Epidermal melanocyte (primary cell): ENCODE results near the gene PET100.

Experiments
- DNase-seq: peaks from one replicate; pipeline ENCODE4 v3.0.0; 2011; ENCODE audit warnings: low spot score; ENCODE audit not compliant: insufficient read length

PET100 gene

GRCh38 chr19:7629347-7630054 lies at the start of gene PET100, which contains the start of gene XAB2:
PET100 (plus strand) TSS chr19:7629793; CDS start chr19:7629834, 41 bp downstream.
XAB2 (minus strand) TSS chr19:7629545; CDS start chr19:7629527, 18 bp downstream.
- peak; percentile 100 for DNase-seq

GRCh38 chr19:7582446-7582845 lies 47.1 kb upstream of the PET100 start:
- no peak for DNase-seq

- DNase-seq = no peak
These were observed 39.8 kb upstream of the PET100 start for GRCh38 chr19:7589822-7590221.

GRCh38 chr19:7590256-7590655 lies 39.3 kb upstream of the PET100 start:
- DNase-seq = no peak

- no peak for DNase-seq
These were observed 34.0 kb upstream of the PET100 start, which contains the start of gene CAMSAP3 for GRCh38 chr19:7595466-7596133. CAMSAP3 (plus strand) TSS chr19:7595863; CDS start chr19:7596003, 140 bp downstream.

- DNase-seq = no peak
These were observed 33.2 kb upstream of the PET100 start for GRCh38 chr19:7596211-7596937.

- no peak for DNase-seq
These were observed 31.9 kb upstream of the PET100 start for GRCh38 chr19:7597689-7598088.

GRCh38 chr19:7598180-7598579 lies 31.4 kb upstream of the PET100 start:
- DNase-seq = no peak

GRCh38 chr19:7600721-7601120 lies 28.9 kb upstream of the PET100 start:
- no peak for DNase-seq

GRCh38 chr19:7602240-7602934 lies 27.2 kb upstream of the PET100 start:
- no peak for DNase-seq

- no peak for DNase-seq
These were observed 26.6 kb upstream of the PET100 start for GRCh38 chr19:7602935-7603497.

- DNase-seq = no peak
These were observed 25.7 kb upstream of the PET100 start for GRCh38 chr19:7603919-7604318.

GRCh38 chr19:7605490-7606222 lies 23.9 kb upstream of the PET100 start:
- no peak for DNase-seq

GRCh38 chr19:7606289-7606688 lies 23.3 kb upstream of the PET100 start:
- DNase-seq = no peak

GRCh38 chr19:7607212-7607873 lies 22.2 kb upstream of the PET100 start:
- DNase-seq = no peak

- DNase-seq = no peak
These were observed 21.6 kb upstream of the PET100 start for GRCh38 chr19:7607874-7608560.

GRCh38 chr19:7610491-7611240 lies 18.9 kb upstream of the PET100 start:
- DNase-seq = no peak

GRCh38 chr19:7611541-7612279 lies 17.9 kb upstream of the PET100 start:
- DNase-seq = no peak
